Breast epithelium (tissue), 3 donors: ENCODE results near the gene BSN.

Experiments
- POLR2A ChIP-seq: fragments of 450-650 bp; IDR thresholded peaks from one replicate; pipeline ENCODE4 v1.6.1; 2016; ENCODE audit warnings: antibody characterized with exemption, mild to moderate bottlenecking, moderate library complexity
- POLR2AphosphoS5 ChIP-seq, 3 donors: sonication (generic); formaldehyde crosslinking; IDR thresholded peaks; one replicate each; pipeline ENCODE4 v1.6.1; 2017; ENCODE audit warnings: antibody characterized with exemption in 3 of 3
- TF ChIP-seq, protein P1 (sequence below), 3 donors: fragments of 450-650 bp; IDR thresholded peaks; one replicate each; pipeline ENCODE4 v1.5.1; 2016 to 2017; ENCODE audit warnings: antibody characterized with exemption in 3 of 3, mild to moderate bottlenecking in 3 of 3, moderate library complexity in 3 of 3

GRCh38 chr3:49529567-49529966 is 24.7 kb upstream of the BSN start:
- TF ChIP-seq, protein P1, sequence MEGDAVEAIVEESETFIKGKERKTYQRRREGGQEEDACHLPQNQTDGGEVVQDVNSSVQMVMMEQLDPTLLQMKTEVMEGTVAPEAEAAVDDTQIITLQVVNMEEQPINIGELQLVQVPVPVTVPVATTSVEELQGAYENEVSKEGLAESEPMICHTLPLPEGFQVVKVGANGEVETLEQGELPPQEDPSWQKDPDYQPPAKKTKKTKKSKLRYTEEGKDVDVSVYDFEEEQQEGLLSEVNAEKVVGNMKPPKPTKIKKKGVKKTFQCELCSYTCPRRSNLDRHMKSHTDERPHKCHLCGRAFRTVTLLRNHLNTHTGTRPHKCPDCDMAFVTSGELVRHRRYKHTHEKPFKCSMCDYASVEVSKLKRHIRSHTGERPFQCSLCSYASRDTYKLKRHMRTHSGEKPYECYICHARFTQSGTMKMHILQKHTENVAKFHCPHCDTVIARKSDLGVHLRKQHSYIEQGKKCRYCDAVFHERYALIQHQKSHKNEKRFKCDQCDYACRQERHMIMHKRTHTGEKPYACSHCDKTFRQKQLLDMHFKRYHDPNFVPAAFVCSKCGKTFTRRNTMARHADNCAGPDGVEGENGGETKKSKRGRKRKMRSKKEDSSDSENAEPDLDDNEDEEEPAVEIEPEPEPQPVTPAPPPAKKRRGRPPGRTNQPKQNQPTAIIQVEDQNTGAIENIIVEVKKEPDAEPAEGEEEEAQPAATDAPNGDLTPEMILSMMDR (IDR thresholded peaks at IDR 0.05), result no peak
- no peak for TF ChIP-seq POLR2A
- TF ChIP-seq POLR2AphosphoS5 (IDR thresholded peaks at IDR 0.05), result no peak
